Endothelial cell of umbilical vein (primary cell): ENCODE data around the gene TTC34. TPM values are rescaled to one million over a fixed set of nuclear protein-coding genes. Genes with fewer than 3 reads are reported as not detected.

Experiments
- BruUV-seq: library from RNA; stranded (reverse); fragments of 400-500 nt; replicated peaks from 2 replicates; lab custom pipeline; 2021; lab: Mats Ljungman, UMichigan
- CTCF ChIA-PET: fragments of 300-600, 350-600 bp; sonication (Branson Sonifier 250); formaldehyde crosslinking; loops from one replicate; lab custom pipeline; 2021; ENCODE audit warnings: antibody characterized with exemption, inconsistent platforms; lab: Charles Lee
- POLR2A ChIA-PET: fragments of 300-600, 350-600 bp; sonication (Branson Sonifier 250); formaldehyde crosslinking; loops from one replicate; lab custom pipeline; 2021; ENCODE audit warnings: antibody characterized with exemption, inconsistent platforms; lab: Charles Lee
- DNase-seq: peaks from one replicate; pipeline ENCODE4 v3.0.0-alpha.2; 2011; ENCODE audit warnings: low read depth, low spot score
- FAIRE-seq: peaks from 2 replicates; lab custom pipeline; 2011; peaks lifted over from hg19 to GRCh38; lab: Jason Lieb, UNC
- H2AFZ ChIP-seq: 2 replicates; pipeline ENCODE4 v1.6.0; 2012; ENCODE audit warnings: low read depth, low read length, control low read depth, inconsistent platforms
- H3K27ac ChIP-seq: 2 replicates; pipeline ENCODE4 v1.5.1; 2011; ENCODE audit warnings: low read depth, mild to moderate bottlenecking, control low read depth, low read length, moderate library complexity; ENCODE audit not compliant: insufficient read depth
- H3K27me3 ChIP-seq, 2 experiments: 2 replicates each; pipeline versions ENCODE4 v1.6.0 to v1.6.1; 2011; ENCODE audit warnings: low read length in 2 of 2, mixed read lengths in 1 of 2; ENCODE audit not compliant: control insufficient read depth in 2 of 2, insufficient read depth in 2 of 2
- H3K36me3 ChIP-seq, 2 experiments: 2 replicates in 1 of 2; 3 replicates in 1 of 2; pipeline ENCODE4 v1.5.1; 2011; ENCODE audit warnings: low read length in 2 of 2, mild to moderate bottlenecking in 1 of 2, moderate library complexity in 1 of 2; ENCODE audit not compliant: control insufficient read depth in 2 of 2, insufficient read depth in 2 of 2; ENCODE audit errors: extremely low read depth in 1 of 2
- H3K4me1 ChIP-seq: 3 replicates; pipeline ENCODE4 v1.5.1; 2011; ENCODE audit warnings: mild to moderate bottlenecking, low read length; ENCODE audit not compliant: control insufficient read depth, insufficient read depth; ENCODE audit errors: extremely low read depth
- H3K4me2 ChIP-seq: 2 replicates; pipeline ENCODE4 v1.6.1; 2011; ENCODE audit warnings: low read length, control low read depth, mixed read lengths; ENCODE audit not compliant: insufficient read depth
- H3K4me3 ChIP-seq, 3 experiments: fragments of 200-600 bp in 1 of 3; sonication (generic), shearing (Covaris generic) in 1 of 3; replicated peaks in 1 of 3; 2 replicates each; pipeline ENCODE4 v1.5.1; 2011 to 2016; ENCODE audit warnings: control low read depth in 3 of 3, low read length in 3 of 3, mild to moderate bottlenecking in 2 of 3, inconsistent platforms in 1 of 3, low read depth in 1 of 3, moderate library complexity in 1 of 3; ENCODE audit not compliant: insufficient read depth in 1 of 3
- H3K79me2 ChIP-seq: 2 replicates; pipeline ENCODE4 v1.6.0; 2012; ENCODE audit warnings: low read length, inconsistent platforms; ENCODE audit not compliant: control insufficient read depth, insufficient read depth
- H3K9ac ChIP-seq: replicated peaks from 2 replicates; pipeline ENCODE3; 2011; ENCODE audit warnings: low read length, control low read depth; ENCODE audit not compliant: insufficient read depth; ENCODE audit errors: extremely low read depth
- H3K9me1 ChIP-seq: replicated peaks from 3 replicates; pipeline ENCODE4 v1.6.0; 2011; ENCODE audit warnings: mild to moderate bottlenecking, low read length; ENCODE audit not compliant: control insufficient read depth, insufficient read depth; ENCODE audit errors: extremely low read depth
- H3K9me3 ChIP-seq: replicated peaks from 2 replicates; pipeline ENCODE4 v1.5.1; 2012; ENCODE audit warnings: low read length, inconsistent platforms; ENCODE audit not compliant: control insufficient read depth, insufficient read depth
- H4K20me1 ChIP-seq: replicated peaks from 2 replicates; pipeline ENCODE3; 2011; ENCODE audit warnings: mild to moderate bottlenecking, low read length; ENCODE audit not compliant: control insufficient read depth, insufficient read depth; ENCODE audit errors: extremely low read depth
- CTCF ChIP-seq, 2 donors: IDR thresholded peaks; 1 replicate in 1 of 2; 2 replicates in 1 of 2; pipeline ENCODE4 v1.5.1; 2011; ENCODE audit warnings: low read length in 2 of 2, mild to moderate bottlenecking in 2 of 2, moderate library complexity in 2 of 2, control low read depth in 1 of 2, inconsistent platforms in 1 of 2, low read depth in 1 of 2; ENCODE audit not compliant: insufficient read depth in 1 of 2; ENCODE audit errors: extremely low read depth in 1 of 2
- FOS ChIP-seq: IDR thresholded peaks from 2 replicates; pipeline ENCODE4 v1.6.1; 2011; ENCODE audit warnings: mild to moderate bottlenecking, low read length, moderate library complexity, borderline replicate concordance; ENCODE audit not compliant: insufficient read depth
- GATA2 ChIP-seq: IDR thresholded peaks from 2 replicates; pipeline ENCODE4 v1.7.0; 2011; ENCODE audit warnings: low read depth, mild to moderate bottlenecking, moderate library complexity, mixed read lengths, low read length; ENCODE audit not compliant: insufficient read length, insufficient read depth
- JUN ChIP-seq: IDR thresholded peaks from 2 replicates; pipeline ENCODE4 v1.6.1; 2011; ENCODE audit warnings: borderline replicate concordance, low read depth; ENCODE audit not compliant: insufficient read length, insufficient read depth
- POLR2AphosphoS5 ChIP-seq: IDR thresholded peaks from 2 replicates; pipeline ENCODE4 v1.6.1; 2012; ENCODE audit warnings: low read depth, mild to moderate bottlenecking, control low read depth, low read length, moderate library complexity; ENCODE audit not compliant: insufficient read depth
- dilution Hi-C: fragments of 300-500 bp; cut with MboI; formaldehyde crosslinking; loops from one replicate; pipeline ENCODE4 v1.15.0; 2019; ENCODE audit warnings: low sequenced_read_pairs; ENCODE audit not compliant: extremely low pct_ligation_motif_present
- intact Hi-C: fragments of 100-400 bp; cut with micrococcal nuclease; formaldehyde crosslinking; loops from one replicate; pipeline ENCODE4 v1.10.0; 2022
- polyA plus RNA-seq, 4 experiments: library from polyadenylated mRNA; depleted of rRNA in 3 of 4; stranded (reverse) in 3 of 4; unstranded in 1 of 4; fragments of >200 nt; gene quantifications; 2 replicates each; pipeline versions ENCODE4 v1.2.1 to v1.2.3, GENCODE V29; 2011 to 2012; ENCODE audit warnings: missing spikeins in 1 of 4
- total RNA-seq: library from RNA; stranded (reverse); gene quantifications from 2 replicates; pipeline ENCODE4 v1.2.3, GENCODE V29; 2021

The TTC34 gene
- total and polyA plus RNA-seq, 2 donors (not counting 3 experiments of a cell fraction or from before 2014, with no cell fraction given) = 0.08 to 0.77 TPM

GRCh38 chr1:2786329-2787162, 14.9 kb downstream of the TTC34 start:
- CTCF ChIA-PET = interaction anchor here (0.7 kb wide), 1 partner anchor 231 kb away, joined by 3 read pairs; the partner anchor contains the start of gene TNFRSF14

More at GRCh38 chr1:2786329-2787162, 14.9 kb downstream of the TTC34 start:
- Histone ChIP-seq H3K27me3 (peaks cover 0 to 2% of the 10 kb centered on the region in 2 experiments), H3K4me2 (no peak overlapping the region), H3K9me3 (no peaks in the 10 kb centered on the region), H3K36me3 (no peaks in the 10 kb centered on the region), H3K9ac (no peak overlapping the region), H4K20me1 (no peaks in the 10 kb centered on the region), H2AFZ (no peak overlapping the region), H3K9me1 (no peaks in the 10 kb centered on the region), H3K27ac (no peak overlapping the region), H3K4me3 (no peak overlapping the region), H3K79me2 (no peaks in the 10 kb centered on the region), H3K4me1 (no peaks in the 10 kb centered on the region)
- TF ChIP-seq JUN (no peak), POLR2AphosphoS5 (no peak), GATA2 (no peak), FOS (no peak), CTCF (IDR thresholded peaks at IDR 0.05; ENCODE audit: extremely low read depth in 1 of 2, insufficient read depth in 1 of 2, low read depth in 1 of 2, low read length in 2 of 2) (peak; percentile 61 to 66)
- dilution Hi-C loops (no loop called here), intact Hi-C loops (no loop called here)
- FAIRE-seq (no peak), DNase-seq (peak; percentile 10)
- POLR2A ChIA-PET = no interaction called here
- no TSS peak for BruUV-seq
